PC-3 (cell line): Measurements from ENCODE around the gene CLTCL1.

Source experiments
- CTCF ChIP-seq: fragments of 300-600 bp; sonication (generic); conservative IDR thresholded peaks from 2 replicates; pipeline ENCODE4 v1.5.1; 2017; ENCODE audit warnings: antibody characterized with exemption, low read depth, mild to moderate bottlenecking, low read length
- EZH2 ChIP-seq: fragments of 300-600 bp; sonication (generic); IDR thresholded peaks from one replicate; pipeline ENCODE4 v1.6.1; 2017; ENCODE audit warnings: antibody characterized with exemption, mild to moderate bottlenecking, low read length; ENCODE audit not compliant: unreplicated experiment

- no peak for TF ChIP-seq CTCF
- TF ChIP-seq EZH2: no peak
These were observed 97.6 kb downstream of the CLTCL1 start for GRCh38 chr22:19193879-19194278.
